ENCODE data around the gene RFC5. TPM values are rescaled to one million over a fixed set of nuclear protein-coding genes. Genes with fewer than 3 reads are reported as not detected.

RFC5 gene
- total RNA-seq, 1 donor from 2014 or later = 7.3 TPM

GRCh38 chr12:118046430-118046829, 29.9 kb downstream of the RFC5 start:
- Histone ChIP-seq H3K4me1 (peaks cover 3% of the 10 kb centered on the region), H3K36me3 (peaks cover 94% of the 10 kb centered on the region), H3K9me3 (no peaks in the 10 kb centered on the region), H3K27me3 (ENCODE audit: low read depth) (no peaks in the 10 kb centered on the region), H3K27ac (no peak overlapping the region), H3K4me3 (no peak overlapping the region)
- no peak for TF ChIP-seq CTCF (IDR thresholded peaks at IDR 0.05)
- DNase-seq (no peak), ATAC-seq (no peak)
- intact Hi-C loops (cut with DNase I) = no loop called here

GRCh38 chr12:118050972-118051910, 34.7 kb downstream of the RFC5 start:
- no peak for ATAC-seq
- H3K4me3 ChIP-seq = no peak overlapping the region
- H3K36me3 ChIP-seq = peaks cover 57% of the 10 kb centered on the region
- intact Hi-C loops (cut with DNase I) = no loop called here
- peaks cover 45% of the 10 kb centered on the region for H3K4me1 ChIP-seq
- H3K27me3 ChIP-seq (ENCODE audit: low read depth) = no peaks in the 10 kb centered on the region
- H3K27ac ChIP-seq = peak overlapping the region; percentile 50
- no peak for TF ChIP-seq CTCF (IDR thresholded peaks at IDR 0.05)
- H3K9me3 ChIP-seq = no peaks in the 10 kb centered on the region
- DNase-seq = no peak

- ATAC-seq (peak; percentile 95 to 97), DNase-seq (peak; percentile 68)
- Histone ChIP-seq H3K27ac (peak overlapping the region; percentile 74), H3K27me3 (ENCODE audit: low read depth) (no peaks in the 10 kb centered on the region), H3K4me1 (peaks cover 55% of the 10 kb centered on the region), H3K9me3 (no peaks in the 10 kb centered on the region), H3K36me3 (peaks cover 44% of the 10 kb centered on the region), H3K4me3 (no peak overlapping the region)
- no peak for TF ChIP-seq CTCF (IDR thresholded peaks at IDR 0.05)
- intact Hi-C loops (cut with DNase I) = no loop called here
Observed at GRCh38 chr12:118052324-118053070, 36.0 kb downstream of the RFC5 start.

GRCh38 chr12:118053071-118053985, 36.8 kb downstream of the RFC5 start:
- DNase-seq = no peak
- Histone ChIP-seq H3K27me3 (ENCODE audit: low read depth) (no peaks in the 10 kb centered on the region), H3K36me3 (peaks cover 37% of the 10 kb centered on the region), H3K4me3 (no peak overlapping the region), H3K9me3 (no peaks in the 10 kb centered on the region), H3K27ac (peak overlapping the region; percentile 74), H3K4me1 (peaks cover 55% of the 10 kb centered on the region)
- TF ChIP-seq CTCF (IDR thresholded peaks at IDR 0.05) = no peak
- ATAC-seq = no peak
- intact Hi-C loops (cut with DNase I) = no loop called here

GRCh38 chr12:118055144-118055557, 38.6 kb downstream of the RFC5 start:
- Histone ChIP-seq H3K27ac (no peak overlapping the region), H3K9me3 (no peaks in the 10 kb centered on the region), H3K36me3 (peaks cover 21% of the 10 kb centered on the region), H3K4me1 (peaks cover 66% of the 10 kb centered on the region), H3K4me3 (no peak overlapping the region), H3K27me3 (ENCODE audit: low read depth) (no peaks in the 10 kb centered on the region)
- peak; percentile 25 to 57 for ATAC-seq
- intact Hi-C loops (cut with DNase I) = no loop called here
- peak; percentile 61 for DNase-seq
- TF ChIP-seq CTCF (IDR thresholded peaks at IDR 0.05) = peak; percentile 63
